ENCODE measurements around the gene WDR70. TPM values are rescaled to one million over a fixed set of nuclear protein-coding genes. Genes with fewer than 3 reads are reported as not detected.
"Not testable (repeated sequence)": the region's sequence is repeated elsewhere in the genome, so short reads cannot be mapped to it uniquely, and the experiment has no call there.

Gene WDR70
- total and polyA plus RNA-seq, 2 of the 8 experiments (the other 6 are each of a cell fraction or from before 2014, with no cell fraction given) = 10.6 to 37.4 TPM

DNA sequence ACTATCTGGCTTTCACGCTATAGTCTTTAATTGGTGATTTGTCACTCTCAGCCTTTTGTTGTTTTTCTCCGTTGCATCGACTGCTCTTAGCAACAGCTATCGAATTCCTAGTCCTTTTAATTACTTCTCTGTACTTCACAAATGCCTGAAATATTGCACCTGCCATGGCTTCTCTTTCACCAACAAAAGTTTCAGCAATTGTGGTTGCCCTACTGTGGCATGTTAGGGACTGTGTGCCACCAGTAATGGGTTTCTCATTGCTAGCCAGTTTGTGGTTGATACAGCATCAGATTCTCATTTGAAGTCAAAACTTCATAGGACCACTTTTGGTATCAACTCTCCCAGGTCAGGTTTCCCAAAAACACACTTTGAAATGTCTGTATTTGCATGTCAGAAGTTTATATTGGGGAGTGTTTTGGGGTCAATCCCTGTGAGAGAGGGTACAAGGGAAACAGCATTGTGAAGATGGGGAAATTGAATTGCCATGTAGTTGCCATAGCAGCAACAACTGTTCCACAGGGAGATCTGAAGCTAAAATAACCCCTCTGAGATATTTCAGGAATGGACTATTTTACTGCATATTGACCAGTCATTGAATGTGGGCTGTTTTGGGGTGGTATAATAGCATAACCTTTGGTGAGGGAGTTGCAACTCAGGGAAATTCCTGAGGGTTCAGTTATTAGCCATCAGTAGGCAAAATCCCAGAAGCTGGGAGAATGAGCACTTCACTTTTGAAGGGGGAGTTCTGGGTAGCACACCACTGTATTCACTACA lies 99.2 kb downstream of the WDR70 start (continued):
- no peak for TF ChIP-seq ATF3 (IDR thresholded peaks at IDR 0.05; ENCODE audit: insufficient read depth, low read depth, low read length)
- no peak for TF ChIP-seq ASH2L (IDR thresholded peaks at IDR 0.05; ENCODE audit: low read length)

GRCh38 chr5:37481395-37481794 lies 102.3 kb downstream of the WDR70 start:
- FAIRE-seq; POLR2A ChIA-PET (ENCODE audit: partially characterized antibody): not testable (repeated sequence)

More at GRCh38 chr5:37481395-37481794, 102.3 kb downstream of the WDR70 start:
- H4K20me1 ChIP-seq (replicated peaks in 1 of 2; ENCODE audit: control insufficient read depth in 1 of 2, insufficient read depth in 2 of 2, low read length in 2 of 2); H2BK5ac ChIP-seq (ENCODE audit: low read depth, low read length); H2AK5ac ChIP-seq (ENCODE audit: low read depth, low read length); H3K14ac ChIP-seq (ENCODE audit: insufficient read length); DNase-seq (ENCODE audit: low read depth in 1 of 2, low spot score in 2 of 2); H3K27ac ChIP-seq (ENCODE audit: low read depth, low read length); H3K56ac ChIP-seq (replicated peaks; ENCODE audit: insufficient read length, low read depth, low read length); H3K4ac ChIP-seq (replicated peaks; ENCODE audit: insufficient read length, low read depth, low read length); H3K4me1 ChIP-seq (replicated peaks in 1 of 4; ENCODE audit: control insufficient read depth in 3 of 4, insufficient read depth in 4 of 4, low read length in 3 of 4); H4K5ac ChIP-seq (ENCODE audit: insufficient read length, low read depth, low read length); H3K23ac ChIP-seq (ENCODE audit: insufficient read length); H3K79me2 ChIP-seq (ENCODE audit: control insufficient read depth in 1 of 2, insufficient read depth in 2 of 2, low read length in 2 of 2); H4K91ac ChIP-seq (replicated peaks; ENCODE audit: insufficient read length, low read length); H3K23me2 ChIP-seq (ENCODE audit: low read depth, low read length); H3K18ac ChIP-seq (ENCODE audit: extremely low read depth, low read length); H3K79me1 ChIP-seq (ENCODE audit: low read depth, low read length); CTCF ChIA-PET (ENCODE audit: partially characterized antibody); H2BK15ac ChIP-seq (ENCODE audit: low read length); H3K4me3 ChIP-seq (ENCODE audit: extremely low read depth in 1 of 4, insufficient read depth in 2 of 4, low read depth in 3 of 4, low read length in 4 of 4); H2BK120ac ChIP-seq (replicated peaks; ENCODE audit: low read depth, low read length); H3K9ac ChIP-seq (replicated peaks in 1 of 4; ENCODE audit: extremely low read depth in 1 of 4, low read depth in 3 of 4, low read length in 3 of 4); H2AFZ ChIP-seq (ENCODE audit: low read length); H2BK20ac ChIP-seq (ENCODE audit: low read length); H4K8ac ChIP-seq (ENCODE audit: extremely low read depth, insufficient read depth, low read length); H3K4me2 ChIP-seq (ENCODE audit: insufficient read depth in 1 of 2, low read depth in 2 of 2, low read length in 2 of 2); H3K27me3 ChIP-seq (replicated peaks in 1 of 4; ENCODE audit: control insufficient read depth in 3 of 4, extremely low read depth in 1 of 4, insufficient read depth in 3 of 4, low read length in 3 of 4); H2BK12ac ChIP-seq (ENCODE audit: low read depth, low read length): not testable (repeated sequence)
- H3K36me3 ChIP-seq (ENCODE audit: control insufficient read depth in 2 of 4, insufficient read depth in 4 of 4, low read length in 3 of 4) = peaks cover 0 to 21% (median 9%) of the 10 kb centered on the region in 4 experiments; a peak in 4 of 8 replicates
- WGBS, 2 experiments (ENCODE audit: extremely low coverage in 1 of 2, insufficient coverage in 1 of 2, insufficient read length in 1 of 2, insufficient replicate concordance in 2 of 2, low coverage in 1 of 2, low lambda C conversion rate in 2 of 2, missing lambda C conversion rate in 1 of 2) = 94% methylated on average over 3 of the region's 3 CpGs; no CpG with 5 or more reads in 1 of the 2 experiments
- H3K9me3 ChIP-seq (ENCODE audit: insufficient read depth in 2 of 2, low read depth in 1 of 2, low read length in 1 of 2) = peaks cover 10 to 12% of the 10 kb centered on the region in 2 experiments; a peak in 3 of 4 replicates
